SK-N-SH (cell line): ENCODE measurements around the gene TRAPPC12.

Experiments
- CHD2 ChIP-seq: fragments of 150-350 bp; IDR thresholded peaks from 2 replicates; pipeline ENCODE4 v1.6.1; 2018; ENCODE audit warnings: low read length; ENCODE audit not compliant: partially characterized antibody
- EP300 ChIP-seq, 2 experiments: IDR thresholded peaks; 2 replicates each; pipeline versions ENCODE4 v1.4.0 to v1.6.1; 2012; ENCODE audit warnings: borderline replicate concordance in 1 of 2, low read depth in 1 of 2, low read length in 1 of 2
- FOXM1 ChIP-seq: IDR thresholded peaks from 2 replicates; pipeline ENCODE4 v1.4.0; 2012; ENCODE audit warnings: low read depth, mild to moderate bottlenecking
- GATA2 ChIP-seq: sonication (generic); formaldehyde crosslinking; IDR thresholded peaks from 2 replicates; pipeline ENCODE4 v1.5.0; 2020; ENCODE audit warnings: mild to moderate bottlenecking, missing genetic modification reagents
- JUND ChIP-seq: IDR thresholded peaks from 2 replicates; pipeline ENCODE4 v1.4.0; 2012
- POLR2AphosphoS5 ChIP-seq: IDR thresholded peaks from 2 replicates; pipeline ENCODE4 v1.6.1; 2012; ENCODE audit warnings: low read depth, low read length
- RAD21 ChIP-seq: IDR thresholded peaks from 2 replicates; pipeline ENCODE4 v1.6.1; 2012; ENCODE audit warnings: mild to moderate bottlenecking, low read length
- RXRA ChIP-seq: IDR thresholded peaks from 2 replicates; pipeline ENCODE4 v1.4.0; 2012; ENCODE audit warnings: low read depth, mild to moderate bottlenecking, borderline replicate concordance
- TAF1 ChIP-seq: IDR thresholded peaks from 2 replicates; pipeline ENCODE4 v1.6.1; 2012; ENCODE audit warnings: low read depth, mild to moderate bottlenecking, low read length, moderate library complexity, borderline replicate concordance
- TEAD4 ChIP-seq: IDR thresholded peaks from 2 replicates; pipeline ENCODE4 v1.4.0; 2012; ENCODE audit warnings: mild to moderate bottlenecking, borderline replicate concordance; ENCODE audit not compliant: insufficient read depth
- USF1 ChIP-seq: IDR thresholded peaks from 2 replicates; pipeline ENCODE4 v1.4.0; 2012; ENCODE audit warnings: low read depth, borderline replicate concordance
- ZBTB33 ChIP-seq: IDR thresholded peaks from 2 replicates; pipeline ENCODE4 v1.4.0; 2012; ENCODE audit warnings: low read depth, borderline replicate concordance
- TF ChIP-seq, protein P1 (sequence below): fragments of 200-600 bp; sonication (generic); IDR thresholded peaks from 2 replicates; pipeline ENCODE4 v1.6.1; 2017; ENCODE audit warnings: antibody characterized with exemption, mild to moderate bottlenecking, moderate library complexity

- no peak for TF ChIP-seq ZBTB33
- no peak for TF ChIP-seq TAF1
- no peak for TF ChIP-seq JUND
- TF ChIP-seq GATA2 (CRISPR knock-in tag): no peak
- TF ChIP-seq, protein P1, sequence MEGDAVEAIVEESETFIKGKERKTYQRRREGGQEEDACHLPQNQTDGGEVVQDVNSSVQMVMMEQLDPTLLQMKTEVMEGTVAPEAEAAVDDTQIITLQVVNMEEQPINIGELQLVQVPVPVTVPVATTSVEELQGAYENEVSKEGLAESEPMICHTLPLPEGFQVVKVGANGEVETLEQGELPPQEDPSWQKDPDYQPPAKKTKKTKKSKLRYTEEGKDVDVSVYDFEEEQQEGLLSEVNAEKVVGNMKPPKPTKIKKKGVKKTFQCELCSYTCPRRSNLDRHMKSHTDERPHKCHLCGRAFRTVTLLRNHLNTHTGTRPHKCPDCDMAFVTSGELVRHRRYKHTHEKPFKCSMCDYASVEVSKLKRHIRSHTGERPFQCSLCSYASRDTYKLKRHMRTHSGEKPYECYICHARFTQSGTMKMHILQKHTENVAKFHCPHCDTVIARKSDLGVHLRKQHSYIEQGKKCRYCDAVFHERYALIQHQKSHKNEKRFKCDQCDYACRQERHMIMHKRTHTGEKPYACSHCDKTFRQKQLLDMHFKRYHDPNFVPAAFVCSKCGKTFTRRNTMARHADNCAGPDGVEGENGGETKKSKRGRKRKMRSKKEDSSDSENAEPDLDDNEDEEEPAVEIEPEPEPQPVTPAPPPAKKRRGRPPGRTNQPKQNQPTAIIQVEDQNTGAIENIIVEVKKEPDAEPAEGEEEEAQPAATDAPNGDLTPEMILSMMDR: no peak
- TF ChIP-seq CHD2: no peak
- no peak for TF ChIP-seq EP300 (IDR thresholded peaks at IDR 0.05; ENCODE audit: borderline replicate concordance in 1 of 2, low read depth in 1 of 2, low read length in 1 of 2)
- TF ChIP-seq RXRA: no peak
- TF ChIP-seq POLR2AphosphoS5: no peak
- TF ChIP-seq FOXM1: no peak
- no peak for TF ChIP-seq USF1
- no peak for TF ChIP-seq TEAD4
- TF ChIP-seq RAD21: no peak
Observed at GRCh38 chr2:3460156-3460555, 80.7 kb downstream of the TRAPPC12 start.
